ENCODE measurements around the gene OLR1.
"Not testable (repeated sequence)": the region's sequence is repeated elsewhere in the genome, so short reads cannot be mapped to it uniquely, and the experiment has no call there.

OLR1 gene

DNA sequence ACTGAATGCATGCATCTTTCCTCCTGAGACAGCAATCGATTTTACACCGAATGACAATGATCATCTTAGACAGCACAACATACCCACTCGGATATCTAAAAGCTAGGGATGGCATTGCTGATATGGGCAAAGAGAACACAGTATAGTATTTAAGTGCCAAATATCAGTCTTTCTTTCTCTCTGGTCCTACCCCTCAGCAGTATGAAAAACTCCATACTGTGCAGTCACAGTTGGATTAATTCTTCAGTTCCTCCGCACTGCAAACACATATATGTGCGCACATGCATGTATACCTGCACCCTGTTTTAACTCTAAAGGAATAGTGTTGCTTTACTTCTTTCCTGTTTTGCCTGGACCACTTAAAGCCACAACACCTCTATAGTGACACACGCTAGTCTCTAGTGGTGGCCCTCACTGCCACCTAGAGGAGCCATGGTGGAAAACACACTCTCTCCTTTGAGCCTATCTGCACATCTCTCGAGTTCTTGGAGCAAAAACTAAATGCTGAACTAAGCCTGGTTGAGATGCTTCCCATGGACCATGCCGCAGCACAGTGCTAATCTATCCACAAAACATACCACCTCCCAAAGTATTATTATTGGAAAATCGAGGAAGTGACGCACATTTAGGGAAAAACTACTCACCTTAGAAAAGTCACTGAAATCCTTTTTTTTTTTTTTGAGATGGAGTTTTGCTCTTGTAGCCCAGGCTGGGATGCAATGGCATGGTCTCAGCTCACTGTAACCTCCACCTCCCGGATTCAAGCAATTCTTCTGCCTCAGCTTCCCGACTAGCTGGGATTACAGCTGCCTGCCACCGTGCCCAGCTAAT, 18.8 kb upstream of the OLR1 start:
- DNase-seq, result peak; percentile 29

DNA sequence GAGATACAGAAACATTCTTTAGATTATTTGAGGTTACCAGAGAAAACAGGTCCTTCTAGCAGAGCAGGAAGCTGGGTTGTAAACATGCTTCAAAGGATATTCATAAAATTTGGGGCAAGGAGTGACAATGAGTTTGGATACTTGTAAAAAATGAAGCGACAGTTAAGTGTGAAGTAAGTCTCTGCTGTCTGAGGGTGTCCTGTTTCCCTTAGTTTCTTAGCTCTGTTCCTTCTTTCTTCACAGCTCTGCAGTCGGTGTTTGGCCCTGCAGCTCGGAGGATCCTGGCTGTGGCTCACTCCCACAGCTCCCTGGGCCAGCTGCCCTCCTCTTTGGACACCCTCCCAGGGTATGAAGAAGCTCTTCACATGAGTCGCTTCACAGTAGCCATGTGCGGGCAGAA, 17.7 kb upstream of the OLR1 start:
- DNase-seq, result no peak

DNA sequence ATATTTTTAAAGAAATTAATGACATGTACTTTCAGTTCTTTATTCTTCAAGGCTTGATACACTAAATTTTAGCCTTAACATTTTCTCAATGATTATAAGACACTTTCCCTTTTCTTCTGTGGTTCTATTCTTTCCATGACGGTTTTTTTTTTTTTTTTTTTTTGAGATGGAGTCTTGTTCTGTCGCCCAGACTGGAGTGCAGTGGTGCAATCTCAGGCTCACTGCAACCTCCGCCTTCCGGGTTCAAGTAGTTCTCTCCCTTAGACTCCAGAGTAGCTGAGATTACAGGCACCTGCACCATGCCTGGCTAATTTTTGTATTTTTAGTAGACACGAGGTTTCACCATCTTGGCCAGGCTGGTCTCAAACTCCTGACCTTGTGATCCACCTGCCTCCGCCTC, 15.0 kb upstream of the OLR1 start:
- DNase-seq, result not testable (repeated sequence)

DNA sequence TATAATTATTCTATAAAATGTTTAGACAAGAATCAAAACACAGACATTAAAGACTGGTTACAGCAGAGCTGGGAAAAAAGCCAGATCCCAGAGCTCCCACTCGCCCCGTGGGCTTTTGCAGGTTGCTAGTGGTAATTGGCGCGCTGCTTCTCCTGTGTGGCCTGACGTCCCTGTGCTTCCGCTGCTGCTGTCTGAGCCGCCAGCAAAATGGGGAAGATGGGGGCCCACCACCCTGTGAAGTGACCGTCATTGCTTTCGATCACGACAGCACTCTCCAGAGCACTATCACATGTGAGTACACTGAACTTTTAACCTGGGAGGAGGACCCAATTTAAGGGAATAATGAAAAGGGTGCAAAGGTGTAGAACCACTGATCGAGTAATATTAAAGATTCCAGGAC, 14.4 kb upstream of the OLR1 start:
- DNase-seq, result no peak

DNA sequence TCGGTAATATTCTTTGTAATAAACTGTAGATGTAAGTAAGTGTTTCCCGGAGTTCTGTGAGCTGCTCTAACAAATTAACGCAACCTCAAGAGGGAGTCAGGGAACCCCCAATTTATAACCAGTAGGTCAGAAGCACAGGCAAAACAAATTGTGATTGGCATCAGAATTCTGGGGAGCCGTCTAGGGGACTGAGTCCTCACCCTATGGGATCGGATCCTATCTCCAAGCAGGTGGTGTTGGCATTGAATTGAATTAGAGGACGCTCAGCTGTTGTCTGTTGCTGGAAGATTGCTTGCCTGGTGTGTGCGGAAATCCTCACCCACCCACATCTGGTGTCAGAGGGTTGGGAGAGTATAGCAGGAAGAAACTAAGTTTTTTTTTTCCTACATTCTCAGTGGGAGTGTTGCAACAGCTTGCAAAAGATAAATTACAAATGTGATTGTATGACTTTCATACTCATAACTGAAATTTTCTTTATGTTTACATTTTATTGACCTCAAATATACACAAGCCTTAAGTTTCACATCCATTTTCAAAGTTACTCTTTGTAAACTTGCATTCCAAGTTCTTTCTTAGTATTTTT, 12.4 kb upstream of the OLR1 start:
- DNase-seq, result no peak

DNA sequence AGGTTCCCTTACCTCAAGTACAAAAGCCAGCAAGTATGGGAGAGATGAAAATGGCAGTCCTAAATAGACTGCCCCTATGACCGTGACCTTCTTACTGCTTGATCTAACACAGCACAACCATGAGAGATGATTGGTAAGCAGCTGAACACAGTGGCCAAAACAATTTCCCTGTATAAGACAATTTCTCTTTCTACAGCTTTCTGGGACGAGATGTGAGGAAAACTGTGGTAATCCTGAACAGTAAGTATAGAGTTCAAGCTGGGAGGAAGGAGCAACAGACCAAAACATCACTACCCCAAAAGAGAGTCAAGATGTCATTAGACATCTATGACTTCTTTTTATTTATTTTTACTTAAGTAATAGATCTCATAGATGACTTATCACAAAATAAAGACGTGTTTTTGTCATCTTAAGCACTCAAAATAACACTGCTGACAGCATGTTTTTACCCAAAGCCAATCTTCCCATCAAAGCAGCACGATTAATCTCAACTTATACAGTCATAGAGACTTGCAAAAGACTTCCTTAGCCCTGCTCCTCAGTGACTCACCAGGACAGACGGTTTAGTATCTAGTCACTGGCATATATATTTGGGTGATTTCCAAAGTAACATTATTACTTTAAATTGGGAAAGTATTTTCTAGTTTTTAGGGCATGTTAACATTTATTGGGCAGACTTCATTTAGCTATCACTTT, 10.6 kb upstream of the OLR1 start:
- no peak for DNase-seq

DNA sequence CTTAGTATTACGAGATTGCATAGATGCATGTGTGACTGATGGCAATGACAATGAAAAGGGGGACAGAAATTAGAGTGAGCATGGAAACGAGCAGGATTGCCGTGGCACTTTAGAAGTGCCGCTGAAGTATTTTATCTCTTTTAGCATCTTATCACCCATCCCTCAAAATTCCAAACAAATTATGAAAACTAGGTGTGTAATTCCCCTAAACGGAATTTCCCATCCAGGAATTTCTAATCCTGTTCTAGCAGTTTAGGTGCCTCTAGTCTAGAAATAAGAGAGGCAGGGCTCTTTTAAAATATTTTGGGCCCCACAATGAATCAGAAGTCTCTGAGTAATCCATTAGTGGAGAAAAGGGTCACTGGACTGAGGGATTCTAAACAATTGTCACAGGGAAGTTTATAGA, 7.8 kb upstream of the OLR1 start:
- DNase-seq, result no peak

DNA sequence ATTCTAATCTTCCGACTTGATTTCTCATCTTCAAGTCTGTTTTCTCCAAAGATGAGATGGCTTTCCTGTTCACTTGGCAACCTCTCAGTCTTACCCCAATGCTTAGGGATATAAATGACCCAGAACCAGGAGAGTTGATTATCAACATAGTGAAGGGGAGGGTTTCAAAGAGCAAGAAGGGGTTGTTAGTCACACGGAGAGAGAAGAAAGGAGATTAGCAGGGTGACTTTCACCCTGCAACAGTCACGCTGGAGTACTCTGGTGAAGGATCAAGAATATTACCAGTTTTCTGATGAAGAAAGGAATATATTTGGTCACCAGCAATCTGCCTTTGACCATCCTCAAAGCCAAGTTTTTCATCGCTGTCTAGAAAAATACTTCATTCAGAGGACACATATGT, 6.9 kb upstream of the OLR1 start, which contains the start of gene TMEM52B:
TMEM52B (plus strand) TSS at position 212 of the 400 bp plus-strand sequence. CDS start 543 bp downstream, outside the sequence.
- no peak for DNase-seq

DNA sequence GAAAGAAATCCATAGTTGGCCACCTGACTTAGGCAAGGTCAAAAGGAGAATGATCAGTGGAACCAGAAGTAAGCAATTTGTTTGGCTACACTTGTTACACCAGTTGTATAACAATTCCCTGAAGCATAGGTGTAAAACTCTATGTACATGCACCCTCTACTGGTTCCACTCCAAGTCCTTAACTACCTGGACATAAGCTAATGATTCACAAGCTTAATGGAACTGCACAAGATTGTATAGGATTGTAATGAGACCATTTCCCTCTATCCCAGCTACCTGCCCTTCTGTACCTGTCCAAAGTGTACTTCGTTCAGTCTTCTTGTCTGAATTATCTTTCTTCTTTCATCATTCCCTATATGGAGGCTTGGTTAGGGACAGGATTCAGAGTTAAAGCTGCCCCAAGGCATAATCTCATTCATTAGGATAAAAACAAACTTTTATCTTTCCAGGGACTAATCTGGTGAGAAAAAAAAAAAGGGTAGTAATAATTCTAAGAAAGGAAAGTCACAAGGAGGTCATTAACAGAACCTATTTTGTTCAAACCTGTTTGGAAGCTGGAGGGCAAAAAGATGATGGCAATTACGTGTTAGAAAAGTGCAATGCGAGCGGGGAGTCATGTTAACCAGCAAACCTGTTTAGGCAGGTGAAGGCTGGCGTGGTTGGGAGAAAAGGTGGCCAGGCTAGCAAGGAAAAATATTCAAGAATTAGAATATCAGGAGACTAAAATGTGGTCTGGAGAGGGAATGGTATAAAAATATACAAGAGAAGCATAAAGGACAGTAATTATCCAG, 4.1 kb upstream of the OLR1 start:
- peak; percentile 22 for DNase-seq

DNA sequence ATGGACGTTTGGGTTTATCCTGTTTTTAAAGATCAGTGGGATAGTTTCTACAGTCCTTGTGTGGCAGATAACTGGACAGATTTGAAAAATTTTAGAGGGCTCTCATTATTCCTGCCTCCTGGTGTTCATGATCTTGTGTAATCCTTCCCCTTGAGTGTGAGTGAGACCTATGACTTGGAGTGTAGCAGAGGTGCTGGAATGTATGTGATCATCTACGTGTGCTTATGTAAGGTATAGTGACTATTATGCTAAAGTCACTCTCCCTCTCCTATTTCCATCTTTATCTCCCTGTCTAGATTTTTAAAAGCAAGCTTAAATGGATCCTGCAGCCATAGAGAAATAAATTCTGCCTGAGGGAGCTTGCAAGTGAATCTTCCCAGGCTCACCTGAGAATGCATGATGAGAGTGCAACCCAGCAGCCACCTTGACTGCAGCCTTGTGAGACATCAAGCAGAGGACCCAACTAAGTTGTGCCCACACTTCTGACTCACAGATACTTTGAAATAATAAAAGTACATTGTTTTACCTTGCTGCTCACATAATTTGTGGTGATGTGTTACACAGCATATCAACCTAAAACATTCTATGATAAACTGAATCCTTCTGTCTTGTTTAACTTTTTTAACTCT, 3.2 kb upstream of the OLR1 start:
- no peak for DNase-seq

DNA sequence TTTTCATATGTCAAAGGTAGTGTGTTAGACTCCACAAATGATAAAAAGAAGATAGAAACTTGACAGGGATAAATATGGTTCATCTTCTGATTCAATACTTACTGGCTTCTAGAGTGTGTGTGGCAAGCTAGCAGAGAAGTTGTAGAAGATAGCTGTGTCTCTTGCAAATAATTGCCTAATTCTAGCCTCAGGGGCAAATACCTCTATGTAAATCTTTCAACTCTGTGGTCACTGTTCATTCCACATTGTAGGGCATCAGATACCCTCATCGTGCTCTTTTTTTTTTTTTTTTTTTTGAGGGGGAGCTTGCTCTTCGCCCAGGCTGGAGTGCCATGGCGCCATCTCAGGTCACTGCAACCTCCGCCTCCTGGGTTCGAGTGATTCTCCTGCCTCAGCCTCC, 1.7 kb downstream of the OLR1 start:
- DNase-seq, result no peak

DNA sequence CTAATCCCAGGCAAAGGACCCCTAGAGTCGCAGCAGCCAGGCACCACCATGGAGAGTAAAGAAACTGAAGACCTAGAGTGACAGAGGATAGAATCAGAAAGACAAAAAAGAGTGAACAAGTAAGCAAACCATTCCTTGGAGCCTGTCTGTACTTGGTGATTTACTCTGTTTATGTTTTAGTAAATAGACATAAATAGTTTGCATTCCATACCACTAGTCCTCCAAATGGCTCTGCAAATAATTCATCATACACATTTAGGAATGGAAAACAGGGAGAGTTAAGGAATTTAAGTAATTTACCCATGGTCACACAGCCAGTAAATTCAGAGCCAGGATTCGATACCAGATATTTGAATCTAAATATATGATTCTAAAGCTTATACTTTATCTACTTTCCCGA, 2.8 kb downstream of the OLR1 start:
- no peak for DNase-seq

DNA sequence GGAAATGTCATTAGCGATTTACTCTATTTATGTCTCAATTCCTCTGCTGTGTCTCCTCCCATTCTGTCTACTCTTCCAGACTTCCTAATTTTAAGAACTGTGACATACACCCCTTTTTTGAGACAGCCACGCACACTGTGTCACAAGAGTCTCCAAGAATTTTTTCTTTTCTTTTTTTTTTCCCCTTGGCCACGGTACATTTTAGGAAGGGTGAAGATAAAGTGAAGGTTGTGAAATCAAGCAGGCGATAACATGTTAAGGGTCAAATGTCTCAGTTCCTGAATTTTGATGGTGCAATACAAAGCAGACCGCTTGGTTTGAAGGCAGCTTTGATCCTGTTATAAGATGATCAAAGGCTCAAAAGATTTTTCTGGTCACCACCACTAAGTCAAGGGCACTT, 4.3 kb downstream of the OLR1 start:
- DNase-seq, result no peak

DNA sequence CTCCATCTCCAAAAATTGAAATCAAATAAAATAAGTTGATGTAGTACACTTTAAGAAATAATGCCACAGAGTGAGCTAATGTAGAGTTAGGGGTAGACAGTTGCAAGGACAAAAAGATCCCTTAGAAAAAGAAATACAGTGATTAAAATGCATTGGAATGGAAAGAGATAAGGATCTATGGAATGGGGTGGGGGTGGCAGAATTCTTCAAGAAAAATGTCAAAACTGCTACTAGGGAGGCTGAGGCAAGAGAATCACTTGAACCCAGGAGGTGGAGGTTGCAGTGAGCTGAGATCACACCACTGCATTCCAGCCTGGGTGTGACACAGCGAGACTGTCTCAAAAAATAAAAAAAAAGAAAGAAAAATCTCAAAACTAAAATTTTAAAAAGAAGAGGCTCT, 6.5 kb downstream of the OLR1 start:
- no peak for DNase-seq

DNA sequence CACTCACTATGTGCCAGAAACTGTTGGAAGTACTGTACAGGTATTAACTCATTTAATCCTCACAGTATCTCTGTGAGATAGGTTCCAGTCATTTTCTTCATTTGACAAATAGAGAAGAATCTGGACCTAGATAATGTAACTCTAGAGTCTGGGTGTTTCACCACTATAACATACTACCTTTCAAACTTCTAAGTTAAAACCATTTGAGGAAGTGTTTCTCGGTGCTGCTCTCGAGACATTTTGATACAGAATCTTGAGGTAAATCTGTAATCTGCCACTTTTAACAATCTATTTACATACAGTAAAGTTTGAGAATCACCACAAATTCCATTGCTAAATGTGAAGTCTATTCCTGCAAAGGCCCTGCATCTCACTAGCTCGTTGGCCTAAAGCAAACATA, 8.8 kb downstream of the OLR1 start:
- no peak for DNase-seq

DNA sequence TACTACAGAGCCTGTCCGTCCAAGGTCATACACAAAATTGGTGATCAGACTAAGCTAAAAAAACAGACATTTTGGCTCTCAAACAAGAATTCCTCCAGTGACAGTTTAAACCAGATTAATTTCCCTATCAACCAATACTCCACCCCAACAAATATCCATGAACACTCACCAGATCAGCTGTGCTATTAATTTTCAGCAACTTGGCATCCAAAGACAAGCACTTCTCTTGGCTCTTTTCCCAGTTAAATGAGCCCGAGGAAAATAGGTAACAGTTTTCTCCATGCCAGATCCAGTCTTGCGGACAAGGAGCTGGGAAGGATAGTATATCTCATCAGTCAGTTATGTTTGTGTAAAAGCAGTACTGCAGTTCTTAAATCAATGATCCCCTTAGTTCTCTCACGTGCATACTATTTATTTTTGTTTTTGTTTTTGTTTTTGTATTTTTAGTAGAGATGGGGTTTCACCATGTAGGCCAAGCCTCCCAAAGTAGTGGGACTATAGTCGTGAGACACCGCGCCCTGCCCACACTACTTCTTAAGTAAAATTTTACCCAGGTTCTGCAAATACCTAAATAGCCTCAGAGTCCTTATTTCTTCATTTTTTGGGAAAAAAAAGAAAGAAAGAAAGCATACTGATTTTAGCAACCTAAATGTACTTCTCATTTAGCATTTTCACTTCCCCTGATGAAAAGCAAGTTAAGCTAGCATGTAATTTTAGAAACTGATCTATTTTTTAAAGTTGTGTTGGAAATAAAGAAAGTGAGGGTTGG, 11.1 kb downstream of the OLR1 start:
- no peak for DNase-seq

DNA sequence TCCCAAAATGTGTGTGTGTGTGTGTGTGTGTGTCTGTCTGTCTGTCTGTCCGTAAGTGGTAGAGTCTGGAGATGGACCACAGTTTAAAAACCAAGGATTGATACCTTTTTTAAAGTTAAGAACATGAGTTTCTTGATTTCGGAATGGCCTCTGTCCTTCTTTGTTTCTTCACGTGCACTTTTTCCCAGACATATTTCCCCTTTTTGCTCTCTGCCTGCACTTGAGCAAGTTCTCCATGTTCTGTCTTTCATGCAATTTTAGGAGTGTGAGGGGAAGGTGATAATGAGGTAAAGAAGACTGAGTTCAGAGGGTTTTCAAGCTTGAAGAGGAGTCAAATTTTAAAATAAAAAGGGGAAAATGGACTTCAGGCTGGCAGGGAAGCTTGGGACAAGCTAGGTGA, 12.7 kb downstream of the OLR1 start:
- no peak for DNase-seq

DNA sequence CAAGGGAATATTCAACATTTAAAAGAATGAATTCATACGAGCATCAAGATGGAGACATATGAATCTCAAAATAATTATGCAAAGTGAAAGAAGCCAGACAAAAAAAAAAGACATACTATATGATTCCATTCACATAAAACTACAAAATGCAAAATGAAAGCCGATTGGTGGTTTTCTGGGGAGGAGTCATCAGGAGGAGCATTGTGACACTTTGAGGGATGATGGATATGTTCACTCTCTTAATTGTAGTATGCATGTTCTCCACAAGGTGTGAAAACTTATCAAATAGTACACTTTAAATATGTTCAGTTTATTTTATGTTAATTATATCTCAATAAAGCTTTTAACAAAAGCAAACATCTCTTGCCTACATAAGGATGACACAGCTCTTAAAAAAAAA, 13.5 kb downstream of the OLR1 start:
- DNase-seq, result no peak

DNA sequence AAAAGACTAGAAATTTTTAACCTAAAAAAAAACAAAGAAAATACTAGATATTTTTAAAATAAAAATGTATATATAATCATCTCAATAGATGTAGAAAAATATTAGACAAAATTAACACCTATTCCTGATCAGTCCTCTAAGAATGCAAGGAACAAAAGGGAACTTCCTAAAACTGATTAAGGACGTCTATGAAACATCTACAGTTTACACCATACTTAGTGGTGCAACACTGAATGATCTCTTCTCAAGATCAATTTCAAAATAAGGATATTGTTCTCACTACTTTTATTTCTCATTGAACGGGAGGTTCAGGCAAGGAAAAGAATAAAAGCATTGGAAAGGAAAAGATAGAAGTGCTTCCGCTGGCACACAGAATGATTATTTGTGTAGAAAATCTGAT, 16.0 kb downstream of the OLR1 start:
- no peak for DNase-seq

DNA sequence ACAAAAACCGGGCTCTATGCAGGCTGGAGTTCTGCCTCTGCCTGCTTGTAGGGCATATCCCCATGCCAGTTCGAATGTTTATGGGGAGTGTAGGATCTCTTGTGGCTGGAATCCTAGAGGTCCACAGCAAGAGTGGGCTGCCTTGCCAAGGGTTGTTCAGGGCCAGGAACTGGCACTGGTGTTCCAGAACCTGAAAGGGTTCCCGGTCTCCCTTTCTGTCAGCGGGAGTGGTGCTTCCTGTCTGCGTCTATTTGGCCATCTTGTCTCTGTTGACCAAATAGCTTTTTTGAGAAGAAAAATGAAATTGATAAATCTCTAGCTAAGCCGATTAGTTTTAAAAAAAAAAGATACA, 17.8 kb downstream of the OLR1 start:
- DNase-seq, result no peak
